Measurements from ENCODE around the gene TBC1D22B.

DNA sequence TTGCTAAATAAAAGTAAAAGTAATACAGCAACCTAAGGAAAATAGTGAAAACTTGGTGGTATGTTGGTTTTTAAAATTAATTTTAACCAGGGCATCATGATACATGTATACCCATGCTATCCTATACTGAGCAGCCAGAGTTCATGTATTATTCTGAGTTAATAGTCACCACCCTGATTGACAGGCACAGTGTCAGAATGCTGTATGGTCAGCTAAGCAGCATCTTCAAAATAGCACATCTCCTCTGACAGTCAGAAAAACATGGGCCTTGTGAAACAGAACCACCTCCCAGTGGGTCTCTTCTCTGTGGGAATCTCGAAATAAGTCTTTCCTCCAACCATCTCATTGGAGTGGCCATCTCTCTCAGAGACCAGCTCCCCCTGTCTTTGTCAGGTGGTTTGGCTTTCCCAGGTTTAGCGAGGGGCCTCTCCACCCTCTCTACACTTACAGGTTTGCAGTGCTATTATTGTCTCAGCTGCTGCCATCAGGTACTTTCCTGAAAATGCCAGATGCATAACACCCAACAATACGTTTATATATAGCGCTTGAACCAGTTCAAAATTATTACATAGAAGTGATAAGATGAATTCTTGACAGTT, 49.2 kb downstream of the TBC1D22B start:
- TF ChIP-seq POLR2A (IDR thresholded peaks at IDR 0.05; ENCODE audit: low read length) (no peak), RNF2 (IDR thresholded peaks at IDR 0.05; ENCODE audit: borderline replicate concordance, low read depth) (no peak)
- TF ChIP-seq, protein P1, sequence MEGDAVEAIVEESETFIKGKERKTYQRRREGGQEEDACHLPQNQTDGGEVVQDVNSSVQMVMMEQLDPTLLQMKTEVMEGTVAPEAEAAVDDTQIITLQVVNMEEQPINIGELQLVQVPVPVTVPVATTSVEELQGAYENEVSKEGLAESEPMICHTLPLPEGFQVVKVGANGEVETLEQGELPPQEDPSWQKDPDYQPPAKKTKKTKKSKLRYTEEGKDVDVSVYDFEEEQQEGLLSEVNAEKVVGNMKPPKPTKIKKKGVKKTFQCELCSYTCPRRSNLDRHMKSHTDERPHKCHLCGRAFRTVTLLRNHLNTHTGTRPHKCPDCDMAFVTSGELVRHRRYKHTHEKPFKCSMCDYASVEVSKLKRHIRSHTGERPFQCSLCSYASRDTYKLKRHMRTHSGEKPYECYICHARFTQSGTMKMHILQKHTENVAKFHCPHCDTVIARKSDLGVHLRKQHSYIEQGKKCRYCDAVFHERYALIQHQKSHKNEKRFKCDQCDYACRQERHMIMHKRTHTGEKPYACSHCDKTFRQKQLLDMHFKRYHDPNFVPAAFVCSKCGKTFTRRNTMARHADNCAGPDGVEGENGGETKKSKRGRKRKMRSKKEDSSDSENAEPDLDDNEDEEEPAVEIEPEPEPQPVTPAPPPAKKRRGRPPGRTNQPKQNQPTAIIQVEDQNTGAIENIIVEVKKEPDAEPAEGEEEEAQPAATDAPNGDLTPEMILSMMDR (IDR thresholded peaks at IDR 0.05), result no peak
